Measurements from ENCODE around the gene LAMA4.

DNA sequence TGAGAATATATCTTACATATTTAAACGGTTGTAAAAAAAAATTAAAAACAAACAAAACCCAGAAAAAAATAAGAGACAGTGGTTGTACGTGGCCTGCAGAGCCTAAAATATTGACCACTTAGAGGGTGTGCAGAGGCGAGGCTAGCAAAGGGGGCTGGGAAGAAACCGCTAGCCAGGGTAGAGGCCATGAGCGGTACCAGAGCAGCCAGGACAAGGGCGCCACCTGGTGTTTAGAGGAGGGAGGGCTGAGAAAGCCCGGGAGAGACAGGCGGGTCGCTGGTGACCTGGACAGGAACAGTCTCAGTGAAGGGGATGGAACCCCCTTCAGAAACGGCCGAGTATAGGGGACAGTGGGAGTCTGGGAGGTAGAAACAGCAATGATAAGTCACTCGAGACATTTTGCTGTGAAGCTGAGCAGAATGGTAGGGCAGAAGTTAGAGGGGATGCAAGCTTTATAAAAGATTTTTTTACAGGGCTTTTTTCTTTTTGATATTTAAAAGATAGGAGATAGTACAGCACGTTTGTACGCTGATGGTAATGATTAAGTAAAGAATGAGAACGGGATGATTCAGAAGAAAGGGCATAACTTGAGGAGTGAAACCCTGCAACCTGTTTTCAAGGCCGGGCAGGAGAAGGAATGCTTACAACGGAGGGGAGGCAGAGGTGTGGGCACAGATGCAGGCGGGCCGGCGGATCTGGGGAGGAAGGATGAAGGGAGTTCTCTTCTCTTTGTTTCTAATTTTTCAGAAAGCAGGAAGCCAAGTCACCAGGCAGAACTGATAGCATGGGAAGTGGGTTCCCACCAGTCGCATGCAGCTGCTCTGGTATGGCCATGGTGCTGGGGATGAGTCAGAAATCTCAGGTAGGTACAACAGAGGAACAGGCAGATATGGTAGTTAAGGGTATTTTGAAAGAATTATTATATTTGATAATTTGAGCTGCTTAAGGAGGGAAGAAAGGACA, 90.8 kb downstream of the LAMA4 start:
- TF ChIP-seq, protein P1, sequence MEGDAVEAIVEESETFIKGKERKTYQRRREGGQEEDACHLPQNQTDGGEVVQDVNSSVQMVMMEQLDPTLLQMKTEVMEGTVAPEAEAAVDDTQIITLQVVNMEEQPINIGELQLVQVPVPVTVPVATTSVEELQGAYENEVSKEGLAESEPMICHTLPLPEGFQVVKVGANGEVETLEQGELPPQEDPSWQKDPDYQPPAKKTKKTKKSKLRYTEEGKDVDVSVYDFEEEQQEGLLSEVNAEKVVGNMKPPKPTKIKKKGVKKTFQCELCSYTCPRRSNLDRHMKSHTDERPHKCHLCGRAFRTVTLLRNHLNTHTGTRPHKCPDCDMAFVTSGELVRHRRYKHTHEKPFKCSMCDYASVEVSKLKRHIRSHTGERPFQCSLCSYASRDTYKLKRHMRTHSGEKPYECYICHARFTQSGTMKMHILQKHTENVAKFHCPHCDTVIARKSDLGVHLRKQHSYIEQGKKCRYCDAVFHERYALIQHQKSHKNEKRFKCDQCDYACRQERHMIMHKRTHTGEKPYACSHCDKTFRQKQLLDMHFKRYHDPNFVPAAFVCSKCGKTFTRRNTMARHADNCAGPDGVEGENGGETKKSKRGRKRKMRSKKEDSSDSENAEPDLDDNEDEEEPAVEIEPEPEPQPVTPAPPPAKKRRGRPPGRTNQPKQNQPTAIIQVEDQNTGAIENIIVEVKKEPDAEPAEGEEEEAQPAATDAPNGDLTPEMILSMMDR (IDR thresholded peaks at IDR 0.05; ENCODE audit: low read depth, low read length, missing input control) = peak; percentile 89
- TF ChIP-seq YY1 (IDR thresholded peaks at IDR 0.05) = no peak
- TF ChIP-seq EGR1 (IDR thresholded peaks at IDR 0.05; ENCODE audit: low read depth in 2 of 2) = no peak
- no peak for TF ChIP-seq HNF4A (conservative IDR thresholded peaks at IDR 0.05)
- TF ChIP-seq, protein P2, sequence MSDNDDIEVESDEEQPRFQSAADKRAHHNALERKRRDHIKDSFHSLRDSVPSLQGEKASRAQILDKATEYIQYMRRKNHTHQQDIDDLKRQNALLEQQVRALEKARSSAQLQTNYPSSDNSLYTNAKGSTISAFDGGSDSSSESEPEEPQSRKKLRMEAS (IDR thresholded peaks at IDR 0.05) = no peak
- no peak for TF ChIP-seq TAF1 (conservative IDR thresholded peaks at IDR 0.05)
- TF ChIP-seq SP1 (IDR thresholded peaks at IDR 0.05) = no peak
- TF ChIP-seq REST (IDR thresholded peaks at IDR 0.05) = no peak
- TF ChIP-seq RAD21 (IDR thresholded peaks at IDR 0.05) = peak; percentile 97 to 98
- no peak for TF ChIP-seq JUND (IDR thresholded peaks at IDR 0.05)
- no peak for TF ChIP-seq FOXA1 (IDR thresholded peaks at IDR 0.05)

All from liver (tissue), 3 donors.